CD14-positive monocyte (primary cell): ENCODE measurements around the gene CEACAM6. TPM values are rescaled to one million over a fixed set of nuclear protein-coding genes. Genes with fewer than 3 reads are reported as not detected.
A peak's percentile ranks its signal among the peaks of the same experiment; 100 is the strongest.

Experiments
- DNase-seq, 3 donors: peaks; one replicate each; pipeline ENCODE4 v3.0.0-alpha.2; 2011 to 2022
- H2AFZ ChIP-seq: 2 replicates; pipeline ENCODE4 v1.6.0; 2012; ENCODE audit warnings: mild to moderate bottlenecking, low read depth, low read length, inconsistent platforms; ENCODE audit not compliant: insufficient read depth, poor library complexity, severe bottlenecking
- H3K27ac ChIP-seq, 2 donors: 1 replicate in 1 of 2; 2 replicates in 1 of 2; pipeline ENCODE4 v1.5.1; 2012 to 2013; ENCODE audit warnings: low read length in 2 of 2, control low read depth in 1 of 2, inconsistent platforms in 1 of 2, low read depth in 1 of 2, mild to moderate bottlenecking in 1 of 2
- H3K27me3 ChIP-seq, 2 donors: one replicate each; pipeline versions ENCODE4 v1.6.0 to v1.6.1; 2011 to 2013; ENCODE audit warnings: low read length in 2 of 2; ENCODE audit not compliant: control insufficient read depth in 2 of 2, insufficient read depth in 2 of 2
- H3K36me3 ChIP-seq, 2 donors: replicated peaks in 1 of 2; 1 replicate in 1 of 2; 2 replicates in 1 of 2; pipeline versions ENCODE4 v1.5.1 to v1.6.1; 2012 to 2013; ENCODE audit warnings: low read length in 2 of 2, control low read depth in 1 of 2, inconsistent platforms in 1 of 2, mild to moderate bottlenecking in 1 of 2; ENCODE audit not compliant: insufficient read depth in 2 of 2, control insufficient read depth in 1 of 2
- H3K4me1 ChIP-seq, 2 donors: 1 replicate in 1 of 2; 2 replicates in 1 of 2; pipeline versions ENCODE4 v1.5.1 to v1.6.1; 2012 to 2013; ENCODE audit warnings: low read length in 2 of 2, control low read depth in 1 of 2, inconsistent platforms in 1 of 2, mild to moderate bottlenecking in 1 of 2, moderate library complexity in 1 of 2; ENCODE audit not compliant: insufficient read depth in 2 of 2, control insufficient read depth in 1 of 2
- H3K4me2 ChIP-seq: replicated peaks from 2 replicates; pipeline ENCODE3; 2012; ENCODE audit warnings: low read length, moderate library complexity, mild to moderate bottlenecking; ENCODE audit not compliant: poor library complexity, severe bottlenecking; ENCODE audit errors: extremely low read depth
- H3K4me3 ChIP-seq, 3 experiments: fragments of 200-600 bp in 1 of 3; sonication (generic) in 1 of 3; replicated peaks in 1 of 3; 1 replicate in 2 of 3; 2 replicates in 1 of 3; pipeline ENCODE4 v1.5.1; 2011 to 2013; ENCODE audit warnings: low read length in 3 of 3, mild to moderate bottlenecking in 3 of 3, control low read depth in 2 of 3, low read depth in 2 of 3, inconsistent platforms in 1 of 3, moderate library complexity in 1 of 3
- H3K79me2 ChIP-seq: 2 replicates; pipeline ENCODE4 v1.6.0; 2012; ENCODE audit warnings: mild to moderate bottlenecking, control low read depth, inconsistent platforms, low read length, moderate library complexity; ENCODE audit not compliant: insufficient read depth
- H3K9ac ChIP-seq: 2 replicates; pipeline ENCODE4 v1.6.0; 2017; ENCODE audit warnings: low read length, mild to moderate bottlenecking; ENCODE audit not compliant: insufficient read depth, poor library complexity, severe bottlenecking
- H3K9me3 ChIP-seq, 2 donors: replicated peaks in 1 of 2; 1 replicate in 1 of 2; 2 replicates in 1 of 2; pipeline versions ENCODE4 v1.5.1 to v1.6.1; 2012 to 2013; ENCODE audit warnings: low read length in 2 of 2, control low read depth in 1 of 2; ENCODE audit not compliant: control insufficient read depth in 1 of 2, insufficient read depth in 1 of 2
- H4K20me1 ChIP-seq: 2 replicates; pipeline ENCODE4 v1.6.0; 2012; ENCODE audit warnings: mild to moderate bottlenecking, low read length, control low read depth, moderate library complexity; ENCODE audit not compliant: insufficient read depth
- H3K27ac Mint-ChIP-seq, 7 donors: one replicate each; pipeline ENCODE4 v1.8.0; 2020; ENCODE audit warnings: mild to moderate bottlenecking in 7 of 7, mixed read lengths in 7 of 7, moderate library complexity in 6 of 7, inconsistent platforms in 2 of 7
- H3K27me3 Mint-ChIP-seq, 3 donors: one replicate each; pipeline ENCODE4 v1.8.0; 2021 to 2022; ENCODE audit warnings: low read depth in 3 of 3, mild to moderate bottlenecking in 3 of 3, mixed read lengths in 3 of 3, moderate library complexity in 3 of 3, inconsistent platforms in 1 of 3
- H3K36me3 Mint-ChIP-seq, 2 donors: one replicate each; pipeline ENCODE4 v1.8.0; 2020; ENCODE audit warnings: mixed read lengths in 2 of 2, inconsistent platforms in 1 of 2, mild to moderate bottlenecking in 1 of 2
- H3K4me1 Mint-ChIP-seq: one replicate; pipeline ENCODE4 v1.8.0; 2020; ENCODE audit warnings: mild to moderate bottlenecking, mixed read lengths
- H3K4me3 Mint-ChIP-seq, 2 donors: one replicate each; pipeline ENCODE4 v1.8.0; 2020; ENCODE audit warnings: mild to moderate bottlenecking in 2 of 2, mixed read lengths in 2 of 2, moderate library complexity in 1 of 2
- H3K9me3 Mint-ChIP-seq, 7 donors: one replicate each; pipeline ENCODE4 v1.8.0; 2020 to 2022; ENCODE audit warnings: mixed read lengths in 7 of 7, mild to moderate bottlenecking in 6 of 7, moderate library complexity in 6 of 7, inconsistent platforms in 2 of 7
- WGBS: methylation state at CpG from one replicate; pipeline ENCODE4 v1.1.5; 2013; ENCODE audit warnings: missing lambda C conversion rate; ENCODE audit not compliant: insufficient coverage; 5-methylcytosine and 5-hydroxymethylcytosine counted together
- intact Hi-C, 2 donors: fragments of 100-400 bp; cut with micrococcal nuclease; formaldehyde crosslinking; loops; one replicate each; pipeline versions ENCODE4 v1.15.0 to v1.15.1; 2023
- polyA plus RNA-seq, 3 donors: library from polyadenylated mRNA; depleted of rRNA in 1 of 3; unstranded in 2 of 3; stranded (reverse) in 1 of 3; fragments of 300-500 nt in 2 of 3; fragments of >200 nt in 1 of 3; fragmentation: Illumina TruSeq in 2 of 3; gene quantifications; 1 replicate in 2 of 3; 2 replicates in 1 of 3; pipeline ENCODE4 v1.2.3, GENCODE V29; 2012 to 2021
- TF ChIP-seq, protein P1 (sequence below): fragments of 200-600 bp; IDR thresholded peaks from one replicate; pipeline ENCODE4 v1.8.0; 2022; ENCODE audit warnings: antibody characterized with exemption, mild to moderate bottlenecking

The CEACAM6 gene
- polyA plus RNA-seq, 3 donors: 0.07 TPM; not detected in 2

DNA sequence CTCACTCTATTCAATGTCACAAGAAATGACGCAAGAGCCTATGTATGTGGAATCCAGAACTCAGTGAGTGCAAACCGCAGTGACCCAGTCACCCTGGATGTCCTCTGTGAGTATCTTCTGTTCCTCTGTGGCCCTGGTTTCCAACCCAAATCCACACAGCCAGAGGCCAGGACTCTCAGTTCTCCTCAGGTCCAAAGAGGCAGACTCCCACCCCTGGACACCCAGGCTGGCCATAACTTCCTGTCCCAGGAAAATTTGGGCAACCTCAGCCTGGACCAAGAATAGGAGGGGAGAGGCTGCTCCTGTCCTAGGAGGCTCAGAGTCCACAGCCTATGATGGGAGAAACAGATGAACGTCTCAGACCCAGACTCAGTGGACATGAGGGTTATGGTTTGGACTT, 35.2 kb upstream of the CEACAM6 start:
- 93% methylated on average over 2 of the region's 3 CpGs for WGBS
- no peak overlapping the region for H3K4me2 ChIP-seq
- TF ChIP-seq, protein P1, sequence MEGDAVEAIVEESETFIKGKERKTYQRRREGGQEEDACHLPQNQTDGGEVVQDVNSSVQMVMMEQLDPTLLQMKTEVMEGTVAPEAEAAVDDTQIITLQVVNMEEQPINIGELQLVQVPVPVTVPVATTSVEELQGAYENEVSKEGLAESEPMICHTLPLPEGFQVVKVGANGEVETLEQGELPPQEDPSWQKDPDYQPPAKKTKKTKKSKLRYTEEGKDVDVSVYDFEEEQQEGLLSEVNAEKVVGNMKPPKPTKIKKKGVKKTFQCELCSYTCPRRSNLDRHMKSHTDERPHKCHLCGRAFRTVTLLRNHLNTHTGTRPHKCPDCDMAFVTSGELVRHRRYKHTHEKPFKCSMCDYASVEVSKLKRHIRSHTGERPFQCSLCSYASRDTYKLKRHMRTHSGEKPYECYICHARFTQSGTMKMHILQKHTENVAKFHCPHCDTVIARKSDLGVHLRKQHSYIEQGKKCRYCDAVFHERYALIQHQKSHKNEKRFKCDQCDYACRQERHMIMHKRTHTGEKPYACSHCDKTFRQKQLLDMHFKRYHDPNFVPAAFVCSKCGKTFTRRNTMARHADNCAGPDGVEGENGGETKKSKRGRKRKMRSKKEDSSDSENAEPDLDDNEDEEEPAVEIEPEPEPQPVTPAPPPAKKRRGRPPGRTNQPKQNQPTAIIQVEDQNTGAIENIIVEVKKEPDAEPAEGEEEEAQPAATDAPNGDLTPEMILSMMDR: no peak
- no peak overlapping the region for H3K9ac ChIP-seq
- Mint-ChIP-seq H3K27ac (no peak overlapping the region), H3K9me3 (no peaks in the 10 kb centered on the region), H3K27me3 (peaks cover 10 to 24% (median 17%) of the 10 kb centered on the region in 3 donors), H3K36me3 (no peaks in the 10 kb centered on the region), H3K4me1 (no peaks in the 10 kb centered on the region), H3K4me3 (no peak overlapping the region)
- intact Hi-C loops: no loop called here
- no peaks in the 10 kb centered on the region for H3K4me1 ChIP-seq
- no peaks in the 10 kb centered on the region for H3K79me2 ChIP-seq
- H2AFZ ChIP-seq: no peak overlapping the region
- peaks cover 0 to 7% of the 10 kb centered on the region in 2 donors for H3K27me3 ChIP-seq
- H3K9me3 ChIP-seq: no peaks in the 10 kb centered on the region
- H4K20me1 ChIP-seq: no peaks in the 10 kb centered on the region
- no peak for DNase-seq
- H3K36me3 ChIP-seq: no peaks in the 10 kb centered on the region
- no peak overlapping the region for H3K4me3 ChIP-seq
- H3K27ac ChIP-seq: no peak overlapping the region

DNA sequence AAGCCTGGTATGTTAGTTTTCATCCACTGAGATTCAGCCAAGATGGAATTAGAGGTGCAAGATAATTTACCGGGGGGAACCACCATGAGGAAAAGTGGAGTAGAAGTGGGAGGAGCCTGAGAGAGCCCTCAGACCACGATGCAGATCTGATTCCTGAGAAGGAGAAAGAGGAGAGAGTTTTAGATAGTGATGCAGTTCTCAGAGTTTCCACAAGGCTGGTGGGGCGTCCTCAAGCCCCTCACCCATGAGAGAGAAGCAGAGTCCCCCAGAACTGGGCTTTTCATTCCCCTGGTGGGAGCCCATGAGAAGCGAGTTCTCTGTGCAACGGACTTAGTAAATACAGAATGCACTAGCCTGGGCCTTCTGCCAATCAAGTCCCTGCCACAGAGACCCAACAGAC, 28.8 kb upstream of the CEACAM6 start:
- Histone ChIP-seq H3K4me1 (no peaks in the 10 kb centered on the region), H2AFZ (no peak overlapping the region), H3K9me3 (no peaks in the 10 kb centered on the region), H3K79me2 (no peaks in the 10 kb centered on the region), H4K20me1 (no peaks in the 10 kb centered on the region), H3K9ac (no peak overlapping the region), H3K27me3 (peaks cover 5 to 17% of the 10 kb centered on the region in 2 donors), H3K4me3 (no peak overlapping the region), H3K36me3 (no peaks in the 10 kb centered on the region), H3K4me2 (no peak overlapping the region), H3K27ac (no peak overlapping the region)
- H3K27ac Mint-ChIP-seq: no peak overlapping the region
- no peak for DNase-seq
- no peaks in the 10 kb centered on the region for H3K4me1 Mint-ChIP-seq
- no peaks in the 10 kb centered on the region for H3K36me3 Mint-ChIP-seq
- 23% methylated on average over 3 of the region's 5 CpGs for WGBS
- H3K4me3 Mint-ChIP-seq: peak overlapping the region in 1 of 2 donors; percentile 2
- intact Hi-C loops: no loop called here
- H3K9me3 Mint-ChIP-seq: peaks cover 0 to 2% (median 0%) of the 10 kb centered on the region in 7 donors
- TF ChIP-seq, protein P1: no peak
- peaks cover 8 to 18% (median 17%) of the 10 kb centered on the region in 3 donors for H3K27me3 Mint-ChIP-seq
